ENCODE measurements around the gene ISCA2.

Gene ISCA2

GRCh38 chr14:74486164-74486563 is 7.4 kb upstream of the ISCA2 start:
- no peak for DNase-seq

- DNase-seq: no peak
Measured at GRCh38 chr14:74488786-74489397, 4.7 kb upstream of the ISCA2 start.

GRCh38 chr14:74490486-74490885 is 3.1 kb upstream of the ISCA2 start:
- no peak for DNase-seq

- DNase-seq: no peak
Measured at GRCh38 chr14:74491956-74492775, 1.4 kb upstream of the ISCA2 start.

GRCh38 chr14:74492776-74493342 is 706 bp upstream of the ISCA2 start, which contains the start of gene NPC2:
Gene NPC2, minus strand, starts transcription at chr14:74493305. Its CDS starts 31 bp downstream, at chr14:74493274.
- DNase-seq: no peak

- peak; percentile 55 for DNase-seq
Measured at GRCh38 chr14:74495356-74495755, 1.8 kb downstream of the ISCA2 start.

- no peak for DNase-seq
Measured at GRCh38 chr14:74500417-74501134, 7.0 kb downstream of the ISCA2 start.

GRCh38 chr14:74501135-74501614 is 7.6 kb downstream of the ISCA2 start:
- DNase-seq: no peak

GRCh38 chr14:74501691-74502090 is 8.1 kb downstream of the ISCA2 start:
- no peak for DNase-seq

GRCh38 chr14:74502236-74503019 is 8.9 kb downstream of the ISCA2 start:
- DNase-seq: no peak

- DNase-seq: no peak
Measured at GRCh38 chr14:74503291-74503937, 9.8 kb downstream of the ISCA2 start.

GRCh38 chr14:74503938-74504335 is 10.4 kb downstream of the ISCA2 start:
- DNase-seq: no peak

GRCh38 chr14:74504412-74504811 is 10.8 kb downstream of the ISCA2 start:
- DNase-seq: no peak

- no peak for DNase-seq
Measured at GRCh38 chr14:74504874-74505720, 11.5 kb downstream of the ISCA2 start.

GRCh38 chr14:74505831-74506230 is 12.3 kb downstream of the ISCA2 start:
- no peak for DNase-seq

- no peak for DNase-seq
Measured at GRCh38 chr14:74506411-74506851, 12.9 kb downstream of the ISCA2 start.

- no peak for DNase-seq
Measured at GRCh38 chr14:74507085-74507484, 13.5 kb downstream of the ISCA2 start.

- DNase-seq: no peak
Measured at GRCh38 chr14:74507840-74508239, 14.3 kb downstream of the ISCA2 start.

- DNase-seq: no peak
Measured at GRCh38 chr14:74508292-74508731, 14.7 kb downstream of the ISCA2 start.

- DNase-seq: no peak
Measured at GRCh38 chr14:74508844-74509428, 15.4 kb downstream of the ISCA2 start.

Measured in CD4-positive, alpha-beta T cell treated with Interleukin-21 for 1 hour (primary cell).